Right atrium auricular region (tissue), 2 donors: Measurements from ENCODE around the gene SLC24A4. TPM values are rescaled to one million over a fixed set of nuclear protein-coding genes. Genes with fewer than 3 reads are reported as not detected.

Source experiments
- DNase-seq: peaks from one replicate; pipeline ENCODE4 v3.0.0-alpha.2; 2019; ENCODE audit warnings: low spot score
- H3K27ac ChIP-seq, 2 donors: fragments of 200-600 bp; sonication (generic); 1 replicate in 1 of 2; 2 replicates in 1 of 2; pipeline ENCODE4 v1.5.1; 2016 to 2019
- H3K27me3 ChIP-seq, 2 donors: fragments of 200-600 bp; sonication (generic); one replicate each; pipeline versions ENCODE4 v1.5.1 to v1.6.0; 2017 to 2019
- H3K36me3 ChIP-seq: fragments of 200-600 bp; sonication (generic); one replicate; pipeline ENCODE4 v1.5.1; 2016
- H3K4me1 ChIP-seq, 2 donors: fragments of 200-600 bp; sonication (generic); one replicate each; pipeline versions ENCODE4 v1.5.1 to v1.6.0; 2017 to 2019
- H3K4me3 ChIP-seq, 2 donors: fragments of 200-600 bp; sonication (generic); 1 replicate in 1 of 2; 2 replicates in 1 of 2; pipeline ENCODE4 v1.5.1; 2017 to 2019; ENCODE audit warnings: mild to moderate bottlenecking in 1 of 2, moderate library complexity in 1 of 2
- H3K9me3 ChIP-seq, 2 donors: fragments of 200-600 bp; sonication (generic); one replicate each; pipeline ENCODE4 v1.5.1; 2019
- total RNA-seq, 2 donors: library from RNA; depleted of rRNA; stranded (reverse); fragments of >200 nt; gene quantifications; one replicate each; pipeline ENCODE4 v1.1.0, GENCODE V29; 2016
- TF ChIP-seq, protein P1 (sequence below), 2 donors: fragments of 200-600 bp; sonication (generic); IDR thresholded peaks; one replicate each; pipeline ENCODE4 v1.5.1; 2019; ENCODE audit warnings: antibody characterized with exemption in 2 of 2

SLC24A4 gene
- total RNA-seq, 2 donors from 2014 or later, result 0.04 to 0.24 TPM

DNA sequence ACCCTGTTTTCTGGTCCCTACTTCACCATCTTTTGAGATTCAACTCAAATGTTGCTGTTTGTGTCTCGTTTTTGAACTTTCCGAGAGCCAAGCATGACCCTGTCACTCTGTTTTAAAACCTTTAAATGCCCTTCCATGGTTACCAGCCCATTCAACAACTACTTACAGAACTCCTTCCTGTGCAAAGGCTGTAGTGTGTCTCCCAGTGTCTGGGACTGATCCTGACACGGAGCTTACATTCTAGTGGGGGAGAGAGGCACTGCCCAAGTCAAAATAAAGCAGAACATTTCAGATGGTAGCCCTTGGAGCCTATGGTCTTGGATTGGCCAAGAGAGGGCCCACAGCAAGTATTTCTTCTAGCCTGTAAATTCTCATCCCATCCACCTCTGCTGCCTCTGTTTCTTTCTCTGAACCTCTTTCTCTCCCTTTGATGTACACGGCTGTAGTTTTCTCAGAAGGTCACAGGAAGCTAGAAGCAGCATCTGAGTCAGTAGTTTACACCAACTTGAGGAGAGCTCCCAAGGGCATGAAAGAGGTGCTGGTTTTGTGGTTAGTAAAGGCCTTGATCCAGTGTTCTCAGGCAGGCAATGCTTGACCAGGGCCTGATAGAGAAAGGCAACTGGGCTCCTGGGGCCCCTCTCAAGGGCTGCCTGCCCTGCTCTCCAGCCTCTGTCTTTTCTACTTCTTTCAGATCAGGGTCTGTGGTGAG lies 42.3 kb upstream of the SLC24A4 start:
- no peak overlapping the region for H3K27ac ChIP-seq
- H3K36me3 ChIP-seq, result no peaks in the 10 kb centered on the region
- H3K9me3 ChIP-seq, result no peaks in the 10 kb centered on the region
- no peak for DNase-seq
- H3K27me3 ChIP-seq, result no peaks in the 10 kb centered on the region
- no peak overlapping the region for H3K4me3 ChIP-seq
- no peaks in the 10 kb centered on the region for H3K4me1 ChIP-seq
- TF ChIP-seq, protein P1, sequence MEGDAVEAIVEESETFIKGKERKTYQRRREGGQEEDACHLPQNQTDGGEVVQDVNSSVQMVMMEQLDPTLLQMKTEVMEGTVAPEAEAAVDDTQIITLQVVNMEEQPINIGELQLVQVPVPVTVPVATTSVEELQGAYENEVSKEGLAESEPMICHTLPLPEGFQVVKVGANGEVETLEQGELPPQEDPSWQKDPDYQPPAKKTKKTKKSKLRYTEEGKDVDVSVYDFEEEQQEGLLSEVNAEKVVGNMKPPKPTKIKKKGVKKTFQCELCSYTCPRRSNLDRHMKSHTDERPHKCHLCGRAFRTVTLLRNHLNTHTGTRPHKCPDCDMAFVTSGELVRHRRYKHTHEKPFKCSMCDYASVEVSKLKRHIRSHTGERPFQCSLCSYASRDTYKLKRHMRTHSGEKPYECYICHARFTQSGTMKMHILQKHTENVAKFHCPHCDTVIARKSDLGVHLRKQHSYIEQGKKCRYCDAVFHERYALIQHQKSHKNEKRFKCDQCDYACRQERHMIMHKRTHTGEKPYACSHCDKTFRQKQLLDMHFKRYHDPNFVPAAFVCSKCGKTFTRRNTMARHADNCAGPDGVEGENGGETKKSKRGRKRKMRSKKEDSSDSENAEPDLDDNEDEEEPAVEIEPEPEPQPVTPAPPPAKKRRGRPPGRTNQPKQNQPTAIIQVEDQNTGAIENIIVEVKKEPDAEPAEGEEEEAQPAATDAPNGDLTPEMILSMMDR (IDR thresholded peaks at IDR 0.05), result no peak

DNA sequence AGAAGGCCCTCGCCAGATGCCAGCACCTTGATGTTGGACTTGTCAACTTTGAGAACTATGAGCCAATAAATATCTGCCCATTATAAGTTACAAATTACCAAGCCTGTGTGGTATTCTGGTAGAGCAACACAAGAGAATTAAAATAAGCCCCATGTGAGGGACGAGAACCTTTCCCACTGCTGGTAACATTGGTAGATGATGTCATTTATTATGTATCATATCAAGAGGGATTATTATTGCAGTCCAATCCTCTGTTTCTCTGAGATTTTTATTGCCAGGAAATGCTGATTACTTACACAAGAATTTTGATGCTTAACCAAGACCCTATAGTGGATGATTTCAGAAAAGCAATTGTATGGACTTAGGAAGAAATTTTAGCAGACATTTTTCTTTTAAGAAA lies 40.3 kb upstream of the SLC24A4 start:
- no peak for DNase-seq
- TF ChIP-seq, protein P1 (IDR thresholded peaks at IDR 0.05), result no peak
- Histone ChIP-seq H3K27me3 (no peaks in the 10 kb centered on the region), H3K27ac (no peak overlapping the region), H3K4me1 (no peaks in the 10 kb centered on the region), H3K36me3 (no peaks in the 10 kb centered on the region), H3K4me3 (no peak overlapping the region), H3K9me3 (no peaks in the 10 kb centered on the region)

DNA sequence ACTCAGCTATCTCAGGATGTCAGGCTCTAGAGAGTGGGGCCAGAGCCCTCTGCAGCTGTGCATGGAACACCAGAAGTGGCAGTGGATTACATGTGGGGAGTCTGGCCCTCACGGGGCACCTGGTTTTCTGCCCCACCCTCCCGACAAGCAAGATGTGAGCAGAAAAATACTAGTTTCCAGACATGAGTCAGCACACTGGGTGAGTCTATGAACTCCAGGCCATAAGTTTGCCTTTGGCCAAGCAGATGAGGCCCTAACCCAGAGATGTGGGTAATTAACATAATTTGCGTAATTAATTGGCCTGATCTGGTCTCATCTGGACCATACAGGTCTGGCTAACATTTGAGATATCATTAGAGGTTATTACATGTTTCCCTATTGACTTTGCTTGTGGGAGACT lies 37.7 kb upstream of the SLC24A4 start:
- DNase-seq, result no peak
- no peak overlapping the region for H3K4me3 ChIP-seq
- H3K27me3 ChIP-seq, result no peaks in the 10 kb centered on the region
- no peaks in the 10 kb centered on the region for H3K36me3 ChIP-seq
- H3K4me1 ChIP-seq, result no peaks in the 10 kb centered on the region
- H3K9me3 ChIP-seq, result no peaks in the 10 kb centered on the region
- H3K27ac ChIP-seq, result no peak overlapping the region
- TF ChIP-seq, protein P1 (IDR thresholded peaks at IDR 0.05), result no peak

DNA sequence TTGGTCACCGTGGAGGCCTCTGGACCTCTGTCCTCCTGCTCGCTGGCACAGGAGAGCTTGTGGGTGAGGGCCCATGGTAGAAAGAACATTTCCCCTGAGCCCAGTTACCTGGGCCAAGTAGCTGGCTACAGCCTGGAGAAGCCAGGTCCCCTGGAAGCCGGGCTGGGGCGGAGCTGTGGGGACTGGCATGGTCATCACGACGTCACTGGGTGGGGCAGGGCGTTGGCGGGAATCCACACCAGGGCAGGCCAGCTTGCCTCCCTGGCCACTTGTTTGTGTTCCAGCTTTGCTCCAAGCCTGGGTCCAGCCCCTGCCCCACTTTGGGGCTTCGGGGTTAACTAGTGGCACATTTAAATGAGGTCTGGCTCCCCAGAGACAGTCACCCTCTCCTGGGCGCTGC lies 35.0 kb upstream of the SLC24A4 start:
- no peaks in the 10 kb centered on the region for H3K9me3 ChIP-seq
- TF ChIP-seq, protein P1 (IDR thresholded peaks at IDR 0.05), result no peak

DNA sequence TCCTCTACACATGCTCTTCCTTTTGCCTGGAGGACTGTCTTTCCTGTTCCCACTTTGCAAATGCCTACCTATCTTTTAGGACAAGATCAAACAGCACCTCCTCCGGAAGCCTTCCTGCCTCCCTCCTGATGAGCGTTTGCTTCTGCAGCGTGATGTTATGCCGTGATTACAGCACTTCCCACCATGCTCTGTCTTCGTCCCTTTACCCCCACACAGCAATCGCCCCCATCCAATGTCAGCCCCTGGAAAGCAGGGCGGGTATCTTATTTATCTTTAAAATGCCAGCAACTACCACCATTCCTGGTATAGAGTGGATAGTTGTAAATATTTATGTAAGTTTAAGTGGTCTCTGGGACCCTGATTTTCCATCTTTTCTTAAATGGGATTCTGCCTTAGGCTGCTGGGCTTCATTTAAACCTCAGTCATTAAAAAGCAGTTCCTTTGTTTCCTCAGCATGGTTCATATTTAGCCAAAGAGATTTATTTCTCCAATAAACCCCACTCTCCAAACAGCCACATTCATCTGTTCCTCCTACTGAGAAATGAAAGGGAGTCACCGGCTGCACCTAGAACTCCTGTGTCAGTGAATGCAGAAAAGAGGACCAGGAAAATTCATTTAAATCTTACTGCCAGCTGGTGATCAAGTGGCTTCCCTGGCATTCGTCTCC lies 33.8 kb upstream of the SLC24A4 start:
- no peaks in the 10 kb centered on the region for H3K27me3 ChIP-seq
- H3K4me1 ChIP-seq, result no peaks in the 10 kb centered on the region
- H3K36me3 ChIP-seq, result no peaks in the 10 kb centered on the region
- no peak overlapping the region for H3K4me3 ChIP-seq
- no peak overlapping the region for H3K27ac ChIP-seq
- no peak for DNase-seq
- no peaks in the 10 kb centered on the region for H3K9me3 ChIP-seq
- TF ChIP-seq, protein P1 (IDR thresholded peaks at IDR 0.05), result no peak

More for the DNA sequence above, 35.0 kb upstream of the SLC24A4 start:
- no peaks in the 10 kb centered on the region for H3K36me3 ChIP-seq
- H3K27ac ChIP-seq, result no peak overlapping the region
- no peaks in the 10 kb centered on the region for H3K27me3 ChIP-seq
- no peak overlapping the region for H3K4me3 ChIP-seq
- no peaks in the 10 kb centered on the region for H3K4me1 ChIP-seq
- no peak for DNase-seq
